Spleen (tissue), 7 donors: ENCODE data around the gene NFYC.

Experiments
- CTCF ChIP-seq, 11 experiments: fragments of 200-600 bp in 7 of 11; fragments of 450-650 bp in 4 of 11; sonication (generic) in 4 of 11; IDR thresholded peaks in 8 of 11; conservative IDR thresholded peaks in 3 of 11; 1 replicate in 7 of 11; 2 replicates in 4 of 11; pipeline versions ENCODE4 v1.4.0 to v1.8.0; 2016 to 2021; ENCODE audit warnings: antibody characterized with exemption in 11 of 11, inconsistent platforms in 4 of 11, mild to moderate bottlenecking in 1 of 11
- POLR2AphosphoS5 ChIP-seq, 3 donors: sonication (generic); formaldehyde crosslinking; IDR thresholded peaks; one replicate each; pipeline ENCODE4 v1.5.1; 2017; ENCODE audit warnings: antibody characterized with exemption in 3 of 3
- donor health status: DM: no; HTN: no; CAD: no; lungs with moderate emphysema.
- donor health status: DM: no; HTN: no; CAD: no.
- donor health status: DM: no; HTN: no; CAD: no.

GRCh38 chr1:40658751-40659648 lies 32.5 kb upstream of the NFYC start:
- TF ChIP-seq CTCF (IDR thresholded peaks at IDR 0.05 in 8 of 11, conservative IDR thresholded peaks at IDR 0.05 in 3 of 11) (no peak), POLR2AphosphoS5 (IDR thresholded peaks at IDR 0.05) (no peak)
